C4-2B (cell line): ENCODE measurements around the gene KCNQ1.

Source experiments
- H3K27ac ChIP-seq: fragments of 450-650 bp; 2 replicates; pipeline ENCODE4 v1.5.1; 2017
- ZFX ChIP-seq: fragments of 450-650 bp; IDR thresholded peaks from 2 replicates; pipeline ENCODE4 v1.6.1; 2017
- TF ChIP-seq, protein P1 (sequence below): fragments of 450-650 bp; conservative IDR thresholded peaks from 2 replicates; pipeline ENCODE4 v1.5.1; 2017; ENCODE audit warnings: mild to moderate bottlenecking

The KCNQ1 gene

DNA sequence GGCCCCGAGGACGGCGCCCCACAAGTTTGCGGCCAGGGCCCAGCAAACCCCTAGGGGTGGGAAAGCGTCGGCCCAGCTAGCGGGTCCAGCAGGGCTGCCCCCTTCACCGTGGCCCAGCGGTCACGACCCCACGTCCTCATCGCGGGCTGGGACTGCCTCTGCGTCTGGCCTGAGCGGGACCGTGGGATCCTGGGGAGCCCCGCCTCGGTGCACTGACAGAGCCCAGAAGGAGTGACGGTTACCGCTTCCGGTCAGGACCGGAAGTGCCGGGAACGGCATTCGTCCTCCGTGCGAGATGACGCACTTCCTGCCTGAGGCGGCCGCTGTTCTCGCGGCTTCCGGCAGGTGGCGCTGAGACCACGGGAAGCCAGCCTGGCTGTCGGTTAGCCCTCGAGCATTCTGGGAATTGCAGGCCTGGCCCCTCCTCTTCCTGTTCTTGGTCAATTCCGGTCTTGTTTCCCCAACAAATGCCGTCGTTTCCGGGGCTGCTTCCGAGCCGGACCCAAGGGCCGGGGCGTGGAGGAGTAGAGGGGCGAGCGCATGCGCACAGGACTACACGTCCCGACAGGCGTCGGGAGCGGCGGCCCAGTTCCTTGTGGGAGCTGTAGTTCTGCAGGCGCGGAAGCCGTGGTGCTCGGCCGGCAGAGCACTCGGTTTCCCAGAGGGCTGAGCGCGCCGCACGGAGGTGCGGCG lies 44.6 kb upstream of the KCNQ1 start, which contains the start of gene TSSC4:
TSS of gene TSSC4 (plus strand) at position 682 of the 693 bp plus-strand sequence. CDS start 1,884 bp downstream, outside the sequence.
- H3K27ac ChIP-seq = peak within 1 kb of the TSS; percentile 89
- TF ChIP-seq ZFX = 0 out of 2 replicates have a peak, but pooled peaks have one; percentile 4
- TF ChIP-seq, protein P1, sequence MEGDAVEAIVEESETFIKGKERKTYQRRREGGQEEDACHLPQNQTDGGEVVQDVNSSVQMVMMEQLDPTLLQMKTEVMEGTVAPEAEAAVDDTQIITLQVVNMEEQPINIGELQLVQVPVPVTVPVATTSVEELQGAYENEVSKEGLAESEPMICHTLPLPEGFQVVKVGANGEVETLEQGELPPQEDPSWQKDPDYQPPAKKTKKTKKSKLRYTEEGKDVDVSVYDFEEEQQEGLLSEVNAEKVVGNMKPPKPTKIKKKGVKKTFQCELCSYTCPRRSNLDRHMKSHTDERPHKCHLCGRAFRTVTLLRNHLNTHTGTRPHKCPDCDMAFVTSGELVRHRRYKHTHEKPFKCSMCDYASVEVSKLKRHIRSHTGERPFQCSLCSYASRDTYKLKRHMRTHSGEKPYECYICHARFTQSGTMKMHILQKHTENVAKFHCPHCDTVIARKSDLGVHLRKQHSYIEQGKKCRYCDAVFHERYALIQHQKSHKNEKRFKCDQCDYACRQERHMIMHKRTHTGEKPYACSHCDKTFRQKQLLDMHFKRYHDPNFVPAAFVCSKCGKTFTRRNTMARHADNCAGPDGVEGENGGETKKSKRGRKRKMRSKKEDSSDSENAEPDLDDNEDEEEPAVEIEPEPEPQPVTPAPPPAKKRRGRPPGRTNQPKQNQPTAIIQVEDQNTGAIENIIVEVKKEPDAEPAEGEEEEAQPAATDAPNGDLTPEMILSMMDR = peak; percentile 100

DNA sequence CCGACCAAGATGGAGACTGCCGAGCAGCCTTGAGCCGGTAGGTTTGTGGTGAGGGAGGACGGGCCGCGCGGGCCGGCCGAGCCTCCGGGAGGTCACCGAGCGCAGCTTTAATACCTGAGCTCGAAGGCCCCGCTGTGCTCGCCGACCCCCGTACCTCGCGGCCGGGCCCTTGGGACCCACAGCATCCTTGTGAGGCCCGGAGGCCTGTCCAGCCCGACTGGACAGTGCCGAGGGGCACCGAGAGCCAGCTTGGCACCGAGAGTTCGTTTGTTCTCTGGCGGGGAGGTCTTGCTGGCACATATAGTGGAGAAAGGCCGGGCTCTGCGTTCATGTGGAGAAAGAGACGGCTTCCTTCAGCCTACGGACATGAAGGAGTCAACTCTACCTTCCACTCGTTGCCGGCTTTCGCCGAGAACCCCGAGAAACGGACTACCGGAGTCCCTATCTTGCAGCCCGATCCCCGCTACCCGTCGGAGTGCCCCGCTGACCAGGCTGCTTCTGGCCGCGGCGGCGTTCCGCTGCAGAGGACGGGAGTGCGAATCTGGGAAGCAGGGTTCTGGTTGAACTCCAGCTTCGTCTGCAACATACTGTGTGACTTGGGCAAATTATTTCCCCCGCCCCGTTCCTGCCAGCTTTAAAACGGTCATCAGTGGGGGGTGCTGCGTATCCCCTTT lies 43.9 kb upstream of the KCNQ1 start:
- peak; percentile 98; the same call in 1 of the 2 replicates for TF ChIP-seq ZFX
- TF ChIP-seq, protein P1 = no peak
- peak overlapping the region; percentile 89 for H3K27ac ChIP-seq

DNA sequence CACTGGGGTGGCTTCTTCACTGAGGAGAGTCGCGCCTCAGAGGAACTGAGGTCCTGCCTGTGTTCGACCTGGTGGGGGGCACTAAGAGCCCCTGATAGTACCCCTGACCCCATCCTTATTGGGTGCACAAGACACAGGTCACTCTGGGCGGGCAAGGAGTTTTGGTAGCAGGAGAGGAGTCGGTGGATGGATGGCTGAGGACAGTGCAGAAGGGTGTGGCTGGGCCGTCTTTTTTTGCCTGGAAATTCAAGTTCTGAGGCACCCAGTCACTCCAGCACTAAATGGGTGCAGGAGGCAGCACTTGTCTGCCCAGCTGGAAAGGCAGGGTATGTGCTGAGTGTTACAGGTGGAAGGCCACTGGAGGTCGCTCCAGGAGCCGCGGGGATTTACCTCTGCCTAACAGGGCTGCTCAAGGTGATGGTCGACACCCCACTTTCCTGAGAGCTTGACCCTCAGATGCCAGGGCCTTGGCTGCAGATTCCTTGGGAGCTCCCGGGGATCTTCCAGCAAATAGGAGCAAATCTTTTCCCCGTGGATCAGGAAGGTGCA lies 43.3 kb upstream of the KCNQ1 start:
- peak overlapping the region; percentile 89 for H3K27ac ChIP-seq
- TF ChIP-seq ZFX = no peak
- TF ChIP-seq, protein P1 = no peak

DNA sequence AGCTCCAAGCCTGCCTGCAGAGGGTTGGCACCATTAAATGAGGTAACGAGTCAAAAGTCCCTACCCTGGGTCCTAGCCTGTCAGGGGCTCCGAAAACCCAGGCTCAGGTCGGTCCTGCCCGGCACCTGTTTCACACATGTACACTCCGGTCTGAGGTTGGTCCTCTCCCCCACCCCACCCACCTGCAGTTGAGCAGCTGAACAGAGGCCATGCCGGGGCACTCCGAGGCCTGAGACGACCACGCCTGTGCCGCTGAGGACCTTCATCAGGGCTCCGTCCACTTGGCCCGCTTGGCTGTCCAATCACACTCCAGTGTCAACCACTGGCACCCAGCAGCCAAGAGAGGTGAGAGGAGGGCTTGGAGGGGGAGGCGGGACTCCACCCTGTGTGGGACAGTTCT lies 42.7 kb upstream of the KCNQ1 start:
- peak overlapping the region; percentile 89; the same call in 1 of the 2 replicates for H3K27ac ChIP-seq
- TF ChIP-seq, protein P1 = no peak
- no peak for TF ChIP-seq ZFX

DNA sequence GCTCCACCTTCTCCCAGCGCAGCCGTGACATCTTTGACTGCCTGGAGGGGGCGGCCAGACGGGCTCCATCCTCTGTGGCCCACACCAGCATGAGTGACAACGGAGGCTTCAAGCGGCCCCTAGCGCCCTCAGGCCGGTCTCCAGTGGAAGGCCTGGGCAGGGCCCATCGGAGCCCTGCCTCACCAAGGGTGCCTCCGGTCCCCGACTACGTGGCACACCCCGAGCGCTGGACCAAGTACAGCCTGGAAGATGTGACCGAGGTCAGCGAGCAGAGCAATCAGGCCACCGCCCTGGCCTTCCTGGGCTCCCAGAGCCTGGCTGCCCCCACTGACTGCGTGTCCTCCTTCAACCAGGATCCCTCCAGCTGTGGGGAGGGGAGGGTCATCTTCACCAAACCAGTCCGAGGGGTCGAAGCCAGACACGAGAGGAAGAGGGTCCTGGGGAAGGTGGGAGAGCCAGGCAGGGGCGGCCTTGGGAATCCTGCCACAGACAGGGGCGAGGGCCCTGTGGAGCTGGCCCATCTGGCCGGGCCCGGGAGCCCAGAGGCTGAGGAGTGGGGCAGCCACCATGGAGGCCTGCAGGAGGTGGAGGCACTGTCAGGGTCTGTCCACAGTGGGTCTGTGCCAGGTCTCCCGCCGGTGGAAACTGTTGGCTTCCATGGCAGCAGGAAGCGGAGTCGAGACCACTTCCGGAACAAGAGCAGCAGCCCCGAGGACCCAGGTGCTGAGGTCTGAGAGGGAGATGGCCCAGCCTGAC lies 41.7 kb upstream of the KCNQ1 start:
- TF ChIP-seq ZFX = no peak
- TF ChIP-seq, protein P1 = no peak
- no peak overlapping the region for H3K27ac ChIP-seq

DNA sequence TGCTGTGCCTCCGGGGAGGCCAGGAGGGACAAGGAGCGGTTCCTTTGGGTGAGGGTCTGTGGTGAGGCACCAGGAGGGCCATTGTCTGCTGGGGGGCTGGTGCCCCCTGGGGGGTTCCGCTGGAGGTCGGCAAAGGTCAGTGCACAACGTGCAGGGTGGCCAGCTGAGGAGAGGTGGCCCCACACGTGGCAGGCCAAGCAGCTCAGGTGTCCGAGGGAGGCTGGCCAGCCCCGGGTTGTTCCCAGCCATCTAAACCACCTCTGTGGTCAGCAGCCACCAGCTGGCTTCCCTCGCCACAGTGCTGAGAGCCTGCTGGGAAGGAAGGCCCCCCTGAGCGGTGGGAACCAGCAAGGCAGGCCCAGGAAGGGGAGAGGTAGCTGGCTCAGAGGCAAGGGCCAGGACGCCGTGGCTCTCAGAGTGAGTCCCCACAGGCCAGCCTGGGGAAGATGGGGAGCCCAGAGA lies 40.0 kb upstream of the KCNQ1 start:
- H3K27ac ChIP-seq = no peak overlapping the region
- TF ChIP-seq ZFX = no peak
- TF ChIP-seq, protein P1 = no peak
